Measurements from ENCODE around the gene MANBA.
"Not testable (repeated sequence)": the region's sequence is repeated elsewhere in the genome, so short reads cannot be mapped to it uniquely, and the experiment has no call there.

Gene MANBA

GRCh38 chr4:102761296-102761701 is 531 bp upstream of the MANBA start:
- peak; percentile 33 for DNase-seq

GRCh38 chr4:102759831-102760644 is 730 bp downstream of the MANBA start:
- no peak for DNase-seq

GRCh38 chr4:102758241-102759160 is 2.3 kb downstream of the MANBA start:
- no peak for DNase-seq

- DNase-seq, result no peak
Observed at GRCh38 chr4:102757681-102758080, 3.1 kb downstream of the MANBA start.

- no peak for DNase-seq
Observed at GRCh38 chr4:102754044-102754443, 6.7 kb downstream of the MANBA start.

GRCh38 chr4:102751941-102752340 is 8.8 kb downstream of the MANBA start:
- no peak for DNase-seq

GRCh38 chr4:102743352-102743751 is 17.4 kb downstream of the MANBA start:
- DNase-seq, result not testable (repeated sequence)

GRCh38 chr4:102738802-102739201 is 22.0 kb downstream of the MANBA start:
- DNase-seq, result not testable (repeated sequence)

GRCh38 chr4:102736636-102737549 is 23.9 kb downstream of the MANBA start:
- DNase-seq, result no peak

- DNase-seq, result no peak
Observed at GRCh38 chr4:102735582-102735981, 25.2 kb downstream of the MANBA start.

GRCh38 chr4:102734591-102735385 is 26.0 kb downstream of the MANBA start:
- no peak for DNase-seq

- no peak for DNase-seq
Observed at GRCh38 chr4:102734116-102734515, 26.7 kb downstream of the MANBA start.

- no peak for DNase-seq
Observed at GRCh38 chr4:102733084-102733483, 27.7 kb downstream of the MANBA start.

- no peak for DNase-seq
Observed at GRCh38 chr4:102732678-102733077, 28.1 kb downstream of the MANBA start.

- DNase-seq, result no peak
Observed at GRCh38 chr4:102730968-102731533, 29.7 kb downstream of the MANBA start.

GRCh38 chr4:102729486-102729885 is 31.3 kb downstream of the MANBA start:
- not testable (repeated sequence) for DNase-seq

- DNase-seq, result not testable (repeated sequence)
Observed at GRCh38 chr4:102726919-102727318, 33.8 kb downstream of the MANBA start.

GRCh38 chr4:102726068-102726467 is 34.7 kb downstream of the MANBA start:
- DNase-seq, result no peak

GRCh38 chr4:102725229-102725628 is 35.5 kb downstream of the MANBA start:
- DNase-seq, result no peak

GRCh38 chr4:102723511-102723910 is 37.3 kb downstream of the MANBA start:
- DNase-seq, result no peak

- no peak for DNase-seq
Observed at GRCh38 chr4:102722740-102723139, 38.0 kb downstream of the MANBA start.

Data from effector CD8-positive, alpha-beta T cell (primary cell).